ENCODE data around the gene HCN2.

DNA sequence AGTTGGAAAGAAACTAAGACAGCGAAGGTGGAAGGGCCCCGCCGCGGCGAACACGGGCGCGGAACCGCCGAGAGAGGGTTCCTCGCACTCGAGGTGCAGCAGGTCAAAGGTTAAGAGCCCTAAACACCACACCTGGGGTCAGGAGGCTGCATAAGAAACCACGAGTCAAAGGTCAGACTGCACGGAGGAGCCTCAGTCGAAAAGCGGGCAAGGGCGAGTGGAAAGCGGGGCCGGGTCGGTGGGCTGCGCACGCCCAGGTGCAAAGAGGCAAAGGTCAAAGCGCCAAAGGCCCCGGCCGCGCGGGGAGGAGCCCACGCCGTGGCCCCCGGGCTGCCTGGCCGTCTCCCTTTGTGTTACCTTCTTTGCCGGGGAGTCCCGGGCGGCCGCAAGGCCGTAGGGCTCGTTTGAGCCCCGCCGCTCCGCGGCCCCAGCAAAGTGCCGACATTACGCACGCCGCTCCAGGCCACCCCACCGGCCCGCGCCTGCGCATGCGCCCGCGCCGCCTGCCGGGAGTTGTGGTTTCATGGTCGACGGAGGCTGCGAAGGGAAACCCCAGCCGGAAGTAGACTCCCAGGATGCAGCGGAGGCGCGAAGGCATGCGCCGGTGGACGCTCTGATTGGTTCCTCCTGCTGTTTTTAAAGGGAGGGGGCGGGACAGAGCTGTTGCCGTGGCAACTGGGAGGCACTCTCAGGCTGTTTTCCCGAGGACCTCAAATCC, 43.5 kb downstream of the HCN2 start, which contains the start of gene POLRMT:
- TF ChIP-seq JUND (IDR thresholded peaks at IDR 0.05) (no peak), USF1 (IDR thresholded peaks at IDR 0.05; ENCODE audit: borderline replicate concordance, low read depth) (no peak), POLR2AphosphoS5 (IDR thresholded peaks at IDR 0.05; ENCODE audit: low read depth, low read length) (peak; percentile 34; the same call in 1 of the 2 replicates), RXRA (IDR thresholded peaks at IDR 0.05; ENCODE audit: borderline replicate concordance, low read depth) (no peak), REST (IDR thresholded peaks at IDR 0.05; ENCODE audit: low read depth, low read length) (no peak), TAF1 (IDR thresholded peaks at IDR 0.05; ENCODE audit: borderline replicate concordance, low read depth, low read length) (no peak), EP300 (IDR thresholded peaks at IDR 0.05; ENCODE audit: borderline replicate concordance in 1 of 2, low read depth in 1 of 2, low read length in 1 of 2) (no peak), FOSL2 (IDR thresholded peaks at IDR 0.05; ENCODE audit: borderline replicate concordance, low read depth) (no peak)
- TF ChIP-seq, protein P1, sequence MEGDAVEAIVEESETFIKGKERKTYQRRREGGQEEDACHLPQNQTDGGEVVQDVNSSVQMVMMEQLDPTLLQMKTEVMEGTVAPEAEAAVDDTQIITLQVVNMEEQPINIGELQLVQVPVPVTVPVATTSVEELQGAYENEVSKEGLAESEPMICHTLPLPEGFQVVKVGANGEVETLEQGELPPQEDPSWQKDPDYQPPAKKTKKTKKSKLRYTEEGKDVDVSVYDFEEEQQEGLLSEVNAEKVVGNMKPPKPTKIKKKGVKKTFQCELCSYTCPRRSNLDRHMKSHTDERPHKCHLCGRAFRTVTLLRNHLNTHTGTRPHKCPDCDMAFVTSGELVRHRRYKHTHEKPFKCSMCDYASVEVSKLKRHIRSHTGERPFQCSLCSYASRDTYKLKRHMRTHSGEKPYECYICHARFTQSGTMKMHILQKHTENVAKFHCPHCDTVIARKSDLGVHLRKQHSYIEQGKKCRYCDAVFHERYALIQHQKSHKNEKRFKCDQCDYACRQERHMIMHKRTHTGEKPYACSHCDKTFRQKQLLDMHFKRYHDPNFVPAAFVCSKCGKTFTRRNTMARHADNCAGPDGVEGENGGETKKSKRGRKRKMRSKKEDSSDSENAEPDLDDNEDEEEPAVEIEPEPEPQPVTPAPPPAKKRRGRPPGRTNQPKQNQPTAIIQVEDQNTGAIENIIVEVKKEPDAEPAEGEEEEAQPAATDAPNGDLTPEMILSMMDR (IDR thresholded peaks at IDR 0.05) = no peak
